Fibroblast of villous mesenchyme (primary cell): ENCODE data around the gene PKIB. TPM values are rescaled to one million over a fixed set of nuclear protein-coding genes. Genes with fewer than 3 reads are reported as not detected.
"Not testable (repeated sequence)": the region's sequence is repeated elsewhere in the genome, so short reads cannot be mapped to it uniquely, and the experiment has no call there.

Experiments used
- DNase-seq: peaks from one replicate; pipeline ENCODE4 v3.0.0-alpha.2; 2010; ENCODE audit warnings: low read depth
- H3K4me3 ChIP-seq: 2 replicates; pipeline ENCODE4 v1.5.1; 2011; ENCODE audit warnings: low read depth, mild to moderate bottlenecking, low read length
- total RNA-seq: library from RNA; depleted of rRNA; stranded (reverse); fragments of >200 nt; gene quantifications from 2 replicates; pipeline ENCODE4 v1.2.3, GENCODE V29; 2012
- TF ChIP-seq, protein P1 (sequence below): IDR thresholded peaks from 2 replicates; pipeline ENCODE4 v1.5.1; 2012; ENCODE audit warnings: low read depth, mild to moderate bottlenecking, low read length; ENCODE audit not compliant: insufficient read depth

The PKIB gene
- total RNA-seq, 1 donor: 13.8 TPM

DNA sequence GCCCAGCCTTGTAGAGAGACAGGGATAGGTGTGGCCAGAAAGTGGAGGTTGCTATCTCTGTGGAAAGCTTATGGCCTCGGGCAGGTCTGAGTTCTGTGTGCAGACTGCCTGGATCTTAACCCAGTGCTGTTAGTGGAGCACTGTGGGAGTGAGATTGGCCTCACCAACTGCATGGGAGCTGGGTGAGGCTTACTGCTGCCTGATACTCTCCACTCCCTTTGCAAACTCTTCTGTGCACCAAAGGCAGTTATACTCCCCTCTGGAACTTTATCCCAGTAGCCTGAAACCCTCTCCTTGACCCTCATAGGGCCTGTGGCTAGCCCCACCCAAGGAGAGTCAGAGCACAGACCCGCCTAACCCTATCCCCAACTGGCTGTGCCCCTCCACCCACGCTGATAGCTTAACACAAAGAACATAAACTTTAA, 41.4 kb upstream of the PKIB start:
- no peak overlapping the region for H3K4me3 ChIP-seq
- TF ChIP-seq, protein P1, sequence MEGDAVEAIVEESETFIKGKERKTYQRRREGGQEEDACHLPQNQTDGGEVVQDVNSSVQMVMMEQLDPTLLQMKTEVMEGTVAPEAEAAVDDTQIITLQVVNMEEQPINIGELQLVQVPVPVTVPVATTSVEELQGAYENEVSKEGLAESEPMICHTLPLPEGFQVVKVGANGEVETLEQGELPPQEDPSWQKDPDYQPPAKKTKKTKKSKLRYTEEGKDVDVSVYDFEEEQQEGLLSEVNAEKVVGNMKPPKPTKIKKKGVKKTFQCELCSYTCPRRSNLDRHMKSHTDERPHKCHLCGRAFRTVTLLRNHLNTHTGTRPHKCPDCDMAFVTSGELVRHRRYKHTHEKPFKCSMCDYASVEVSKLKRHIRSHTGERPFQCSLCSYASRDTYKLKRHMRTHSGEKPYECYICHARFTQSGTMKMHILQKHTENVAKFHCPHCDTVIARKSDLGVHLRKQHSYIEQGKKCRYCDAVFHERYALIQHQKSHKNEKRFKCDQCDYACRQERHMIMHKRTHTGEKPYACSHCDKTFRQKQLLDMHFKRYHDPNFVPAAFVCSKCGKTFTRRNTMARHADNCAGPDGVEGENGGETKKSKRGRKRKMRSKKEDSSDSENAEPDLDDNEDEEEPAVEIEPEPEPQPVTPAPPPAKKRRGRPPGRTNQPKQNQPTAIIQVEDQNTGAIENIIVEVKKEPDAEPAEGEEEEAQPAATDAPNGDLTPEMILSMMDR: no peak
- DNase-seq: no peak

DNA sequence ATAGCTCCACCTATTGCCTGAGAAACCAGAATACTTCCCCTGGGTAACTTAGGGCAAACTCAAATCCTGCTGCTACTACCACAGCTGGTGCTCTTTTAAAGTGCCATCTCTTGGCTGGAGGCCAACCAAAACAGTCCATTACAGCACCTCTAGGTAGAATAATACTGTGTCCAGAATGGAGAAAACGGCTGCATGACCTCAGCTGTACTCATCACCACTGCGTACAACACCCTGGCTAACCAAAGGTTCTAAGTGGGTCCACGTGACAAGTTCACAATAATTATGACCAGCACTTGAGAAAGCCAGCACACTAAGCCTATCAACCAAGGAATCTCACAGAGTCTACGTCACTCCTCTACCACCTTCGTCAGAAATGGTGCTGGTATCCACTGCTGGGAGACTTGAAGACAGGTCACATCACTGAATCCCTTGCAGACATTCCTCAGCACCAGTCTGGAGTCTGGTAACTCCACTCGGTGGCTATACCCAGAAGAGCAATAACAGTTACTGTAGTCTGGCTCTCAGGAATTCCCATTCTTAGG, 40.9 kb upstream of the PKIB start:
- H3K4me3 ChIP-seq: no peak overlapping the region
- no peak for DNase-seq
- TF ChIP-seq, protein P1: no peak

DNA sequence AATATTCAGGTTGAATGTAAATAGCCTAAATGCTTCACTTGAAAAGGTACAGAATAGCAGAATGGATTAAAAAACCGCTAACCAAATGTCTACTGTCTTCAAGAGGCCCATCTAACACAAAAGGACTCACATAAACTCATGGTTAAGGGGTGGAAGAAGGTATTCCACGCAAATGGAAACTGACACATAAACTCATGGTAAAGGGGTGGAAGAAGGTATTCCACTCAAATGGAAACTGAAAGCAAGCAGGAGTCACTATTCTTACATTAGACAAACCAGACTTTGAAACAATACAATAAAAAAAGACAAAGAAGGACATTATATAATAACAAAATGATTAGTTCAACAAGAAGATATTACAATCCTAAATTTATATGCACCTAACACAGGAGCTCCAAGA, 38.3 kb upstream of the PKIB start:
- no peak for DNase-seq
- TF ChIP-seq, protein P1: no peak
- H3K4me3 ChIP-seq: no peak overlapping the region

DNA sequence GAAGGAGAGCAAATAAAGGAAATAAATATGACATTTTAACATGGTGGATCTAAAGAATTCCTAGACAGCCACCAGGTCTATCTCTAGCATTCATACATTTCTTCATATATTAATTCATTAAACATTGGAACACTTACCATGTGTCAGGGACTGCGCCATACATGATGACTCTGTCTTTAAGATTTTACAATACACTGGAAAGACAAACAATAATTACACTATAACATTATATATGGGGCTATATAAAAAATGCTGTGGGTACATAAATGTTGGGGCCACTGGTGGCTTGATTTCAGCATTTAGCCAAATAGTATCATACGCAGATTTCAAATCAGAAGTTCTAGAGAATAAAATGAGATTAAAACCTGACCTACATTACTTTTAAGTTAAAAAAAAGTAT, 33.3 kb upstream of the PKIB start:
- no peak overlapping the region for H3K4me3 ChIP-seq
- DNase-seq: no peak
- TF ChIP-seq, protein P1: no peak

DNA sequence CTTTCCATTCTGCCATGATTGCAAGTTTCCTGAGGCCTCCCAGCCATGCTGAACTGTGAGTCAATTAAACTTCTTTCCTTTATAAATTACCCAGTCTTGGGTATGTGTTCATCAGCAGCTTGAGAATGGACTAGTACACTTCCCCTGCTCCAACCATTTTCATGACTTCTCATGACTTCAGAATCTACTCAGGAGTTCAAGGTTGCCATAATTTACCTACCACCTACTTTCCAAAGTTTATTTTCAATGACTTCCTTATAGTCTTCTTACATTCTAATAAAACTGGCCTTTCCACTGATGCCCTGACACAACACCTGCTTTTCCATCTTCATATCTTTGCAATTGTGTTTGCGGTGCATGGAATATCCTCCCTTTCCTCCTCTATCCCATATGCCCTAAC, 31.2 kb upstream of the PKIB start:
- H3K4me3 ChIP-seq: no peak overlapping the region
- TF ChIP-seq, protein P1: no peak
- no peak for DNase-seq

DNA sequence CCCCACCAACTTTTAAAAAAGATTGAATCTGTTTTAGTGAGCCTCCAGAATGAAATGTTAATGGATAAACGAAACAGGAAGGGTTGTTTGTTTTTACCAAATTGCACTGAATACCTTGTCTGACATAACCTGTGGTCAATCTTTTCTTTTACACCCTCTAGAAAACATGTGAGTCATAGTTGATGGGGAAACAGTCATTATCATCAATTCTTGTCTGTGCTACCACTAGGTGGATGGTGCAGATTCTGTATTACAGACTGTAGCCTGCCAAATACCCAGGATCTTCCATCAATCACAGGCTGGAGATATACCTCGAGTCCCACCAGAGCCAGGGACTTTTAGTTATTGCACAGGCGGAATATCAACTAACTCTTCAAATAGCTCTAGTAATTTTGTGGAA, 29.5 kb upstream of the PKIB start:
- DNase-seq: peak; percentile 5
- no peak overlapping the region for H3K4me3 ChIP-seq
- TF ChIP-seq, protein P1: no peak

DNA sequence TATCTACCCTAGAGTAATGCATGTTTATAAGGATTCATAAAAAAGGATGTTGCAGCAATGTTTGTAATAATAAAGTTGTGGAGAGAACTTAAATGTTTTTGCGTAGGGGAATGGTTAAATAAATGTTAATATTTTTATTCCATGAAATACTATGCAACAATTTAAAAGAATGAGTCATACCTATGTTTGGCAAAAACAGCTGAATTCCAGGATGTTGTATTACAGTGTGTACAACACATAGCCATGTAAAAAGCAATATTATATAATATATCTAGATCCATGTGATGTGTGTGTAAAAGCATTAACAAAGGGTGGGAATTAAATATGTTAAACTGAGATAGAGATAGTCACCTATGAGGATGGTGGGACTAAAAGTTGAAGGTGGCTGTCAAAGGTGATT, 21.1 kb upstream of the PKIB start:
- TF ChIP-seq, protein P1: no peak
- H3K4me3 ChIP-seq: no peak overlapping the region
- DNase-seq: no peak

DNA sequence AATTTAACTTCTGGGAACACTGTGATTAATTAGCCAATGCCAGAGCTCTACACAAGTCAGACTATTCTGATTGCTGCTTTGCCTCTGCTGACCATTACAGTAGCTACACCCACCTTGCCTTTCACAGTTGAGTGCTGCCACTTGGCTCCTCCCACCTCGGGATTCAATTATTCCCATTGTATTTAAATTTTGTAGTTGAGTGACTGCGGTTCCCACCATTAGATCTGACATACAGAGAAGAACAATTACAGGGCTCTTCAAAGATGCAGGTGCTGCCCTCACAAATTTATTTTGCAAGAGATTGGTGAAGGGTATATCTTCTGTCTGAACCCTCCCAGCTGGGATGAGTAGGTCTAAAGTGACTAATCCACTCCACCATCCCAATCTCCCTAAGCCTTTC, 11.9 kb upstream of the PKIB start:
- H3K4me3 ChIP-seq, DNase-seq: not testable (repeated sequence)
